Mesothelial cell of epicardium (in vitro differentiated cells): ENCODE data around the gene CTNNA3. TPM values are rescaled to one million over a fixed set of nuclear protein-coding genes. Genes with fewer than 3 reads are reported as not detected.
A peak's percentile ranks its signal among the peaks of the same experiment; 100 is the strongest.

ENCODE experiments used
- DNase-seq, 2 experiments: peaks; one replicate each; pipeline ENCODE4 v3.0.0; 2021; ENCODE audit warnings: low spot score in 2 of 2; ENCODE audit not compliant: unreplicated experiment in 2 of 2
- H3K27ac Mint-ChIP-seq: 2 replicates; pipeline ENCODE4 v1.8.0; 2021; ENCODE audit warnings: mixed read lengths
- H3K27me3 Mint-ChIP-seq: 2 replicates; pipeline ENCODE4 v1.8.0; 2021; ENCODE audit warnings: low read depth, mixed read lengths
- H3K36me3 Mint-ChIP-seq: 2 replicates; pipeline ENCODE4 v1.8.0; 2021; ENCODE audit warnings: mixed read lengths
- H3K4me1 Mint-ChIP-seq: 2 replicates; pipeline ENCODE4 v1.8.0; 2021; ENCODE audit warnings: mixed read lengths
- H3K4me3 Mint-ChIP-seq: 2 replicates; pipeline ENCODE4 v1.8.0; 2021; ENCODE audit warnings: mild to moderate bottlenecking, moderate library complexity, mixed read lengths
- H3K9me3 Mint-ChIP-seq: 2 replicates; pipeline ENCODE4 v1.8.0; 2021; ENCODE audit warnings: mixed read lengths
- total RNA-seq: library from RNA; stranded (reverse); gene quantifications from 3 replicates; pipeline ENCODE4 v1.2.1, GENCODE V29; 2021
- TF ChIP-seq, protein P1 (sequence below): fragments of 200-600 bp; sonication (generic); IDR thresholded peaks from one replicate; pipeline ENCODE4 v1.5.0; 2021; ENCODE audit warnings: antibody characterized with exemption; ENCODE audit not compliant: unreplicated experiment

The CTNNA3 gene
- total RNA-seq, 1 donor from 2014 or later, result 14.2 TPM

- peaks cover 23% of the 10 kb centered on the region for H3K4me1 Mint-ChIP-seq
- DNase-seq, result no peak
- H3K27me3 Mint-ChIP-seq, result peaks cover 19% of the 10 kb centered on the region
- no peaks in the 10 kb centered on the region for H3K9me3 Mint-ChIP-seq
- TF ChIP-seq, protein P1, sequence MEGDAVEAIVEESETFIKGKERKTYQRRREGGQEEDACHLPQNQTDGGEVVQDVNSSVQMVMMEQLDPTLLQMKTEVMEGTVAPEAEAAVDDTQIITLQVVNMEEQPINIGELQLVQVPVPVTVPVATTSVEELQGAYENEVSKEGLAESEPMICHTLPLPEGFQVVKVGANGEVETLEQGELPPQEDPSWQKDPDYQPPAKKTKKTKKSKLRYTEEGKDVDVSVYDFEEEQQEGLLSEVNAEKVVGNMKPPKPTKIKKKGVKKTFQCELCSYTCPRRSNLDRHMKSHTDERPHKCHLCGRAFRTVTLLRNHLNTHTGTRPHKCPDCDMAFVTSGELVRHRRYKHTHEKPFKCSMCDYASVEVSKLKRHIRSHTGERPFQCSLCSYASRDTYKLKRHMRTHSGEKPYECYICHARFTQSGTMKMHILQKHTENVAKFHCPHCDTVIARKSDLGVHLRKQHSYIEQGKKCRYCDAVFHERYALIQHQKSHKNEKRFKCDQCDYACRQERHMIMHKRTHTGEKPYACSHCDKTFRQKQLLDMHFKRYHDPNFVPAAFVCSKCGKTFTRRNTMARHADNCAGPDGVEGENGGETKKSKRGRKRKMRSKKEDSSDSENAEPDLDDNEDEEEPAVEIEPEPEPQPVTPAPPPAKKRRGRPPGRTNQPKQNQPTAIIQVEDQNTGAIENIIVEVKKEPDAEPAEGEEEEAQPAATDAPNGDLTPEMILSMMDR, result no peak
- H3K36me3 Mint-ChIP-seq, result no peaks in the 10 kb centered on the region
- H3K27ac Mint-ChIP-seq, result no peak overlapping the region
- H3K4me3 Mint-ChIP-seq, result no peak overlapping the region
Measured at GRCh38 chr10:66842371-66842770, 853.6 kb downstream of the CTNNA3 start.

- H3K9me3 Mint-ChIP-seq, result no peaks in the 10 kb centered on the region
- H3K27me3 Mint-ChIP-seq, result peaks cover 16% of the 10 kb centered on the region
- TF ChIP-seq, protein P1, result no peak
- peaks cover 34% of the 10 kb centered on the region for H3K4me1 Mint-ChIP-seq
- no peaks in the 10 kb centered on the region for H3K36me3 Mint-ChIP-seq
- no peak overlapping the region for H3K4me3 Mint-ChIP-seq
- no peak overlapping the region for H3K27ac Mint-ChIP-seq
- no peak for DNase-seq
Measured at GRCh38 chr10:66838656-66839055, 857.3 kb downstream of the CTNNA3 start.

DNA sequence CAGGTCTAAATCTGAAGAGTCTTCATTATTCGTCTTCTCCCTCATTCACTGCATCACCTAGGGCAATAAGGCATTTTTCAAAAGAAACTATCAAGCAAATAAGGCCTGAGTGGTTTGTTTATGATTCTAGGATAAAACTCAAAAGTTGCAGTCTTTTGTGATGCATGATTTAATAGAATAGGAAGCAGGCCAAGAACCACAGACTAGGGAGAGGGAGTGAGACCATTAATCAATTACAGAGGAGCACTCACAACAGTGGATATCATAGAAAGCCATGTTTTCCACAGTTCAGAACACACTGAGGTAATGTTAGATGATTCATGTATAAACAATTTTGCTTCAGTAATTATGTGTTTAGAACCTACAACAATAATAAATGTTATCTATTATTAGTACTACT is 858.0 kb downstream of the CTNNA3 start:
- H3K36me3 Mint-ChIP-seq, result no peaks in the 10 kb centered on the region
- no peaks in the 10 kb centered on the region for H3K9me3 Mint-ChIP-seq
- no peak for DNase-seq
- TF ChIP-seq, protein P1, result no peak
- H3K4me1 Mint-ChIP-seq, result peaks cover 32% of the 10 kb centered on the region
- peaks cover 10% of the 10 kb centered on the region for H3K27me3 Mint-ChIP-seq
- no peak overlapping the region for H3K4me3 Mint-ChIP-seq
- H3K27ac Mint-ChIP-seq, result peak overlapping the region; percentile 62

GRCh38 chr10:66837335-66837734 is 858.7 kb downstream of the CTNNA3 start:
- no peaks in the 10 kb centered on the region for H3K36me3 Mint-ChIP-seq
- peaks cover 32% of the 10 kb centered on the region for H3K4me1 Mint-ChIP-seq
- peak overlapping the region; percentile 23 for H3K27ac Mint-ChIP-seq
- H3K4me3 Mint-ChIP-seq, result no peak overlapping the region
- TF ChIP-seq, protein P1, result no peak
- no peak for DNase-seq
- no peaks in the 10 kb centered on the region for H3K9me3 Mint-ChIP-seq
- H3K27me3 Mint-ChIP-seq, result peaks cover 6% of the 10 kb centered on the region

- TF ChIP-seq, protein P1, result no peak
- H3K27me3 Mint-ChIP-seq, result peaks cover 4% of the 10 kb centered on the region
- no peak overlapping the region for H3K27ac Mint-ChIP-seq
- H3K9me3 Mint-ChIP-seq, result no peaks in the 10 kb centered on the region
- no peaks in the 10 kb centered on the region for H3K36me3 Mint-ChIP-seq
- H3K4me3 Mint-ChIP-seq, result no peak overlapping the region
- DNase-seq, result no peak
- H3K4me1 Mint-ChIP-seq, result peaks cover 32% of the 10 kb centered on the region
Measured at GRCh38 chr10:66836771-66837170, 859.2 kb downstream of the CTNNA3 start.

DNA sequence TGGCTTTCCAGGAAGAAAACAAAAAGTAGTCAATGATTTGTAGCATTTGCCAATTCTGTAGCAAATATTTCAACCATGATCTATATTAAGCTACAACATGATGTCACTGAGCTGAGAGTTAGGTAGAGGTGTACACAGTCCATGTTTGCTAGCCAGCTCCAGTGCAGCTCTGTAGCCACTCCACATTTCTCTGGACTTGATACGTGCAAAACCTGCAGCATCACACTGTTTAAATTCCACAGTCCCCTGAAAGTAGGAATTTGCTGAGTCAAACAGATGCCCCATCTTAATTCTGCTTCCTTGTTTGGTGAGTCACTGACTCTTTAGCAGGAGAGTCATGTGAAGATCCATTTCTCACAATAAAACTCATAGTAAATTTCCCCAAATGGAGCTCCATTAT is 859.9 kb downstream of the CTNNA3 start:
- H3K27ac Mint-ChIP-seq, result no peak overlapping the region
- TF ChIP-seq, protein P1, result no peak

More for the DNA sequence above, 859.9 kb downstream of the CTNNA3 start:
- Mint-ChIP-seq H3K36me3 (no peaks in the 10 kb centered on the region), H3K9me3 (no peaks in the 10 kb centered on the region), H3K4me1 (peaks cover 32% of the 10 kb centered on the region), H3K4me3 (no peak overlapping the region), H3K27me3 (peaks cover 4% of the 10 kb centered on the region)
- no peak for DNase-seq
